HCT116 (cell line): Measurements from ENCODE around the gene MAN2A2. TPM values are rescaled to one million over a fixed set of nuclear protein-coding genes. Genes with fewer than 3 reads are reported as not detected.

Experiments
- ATAC-seq: fragments of 200-7000 bp; cut with Tn5 transposase; 2 replicates; pipeline ENCODE4 v1.9.1; 2020; ENCODE audit warnings: mild to moderate bottlenecking, moderate library complexity
- BruUV-seq: library from RNA; stranded (reverse); fragments of 400-500 nt; replicated peaks from 2 replicates; lab custom pipeline; 2021; lab: Mats Ljungman, UMichigan
- CTCF ChIA-PET: fragments of 300-600 bp; sonication (Branson Sonifier 250); formaldehyde crosslinking; loops from one replicate; lab custom pipeline; 2021; ENCODE audit warnings: antibody characterized with exemption; lab: Charles Lee
- POLR2A ChIA-PET: fragments of 300-600, 350-600 bp; sonication (Branson Sonifier 250); formaldehyde crosslinking; loops from one replicate; lab custom pipeline; 2021; ENCODE audit warnings: antibody characterized with exemption; lab: Charles Lee
- RAD21 ChIA-PET, 2 experiments: fragments of 300-600 bp; sonication (Branson Sonifier 250); formaldehyde crosslinking; loops; one replicate each; lab custom pipeline; 2023; ENCODE audit warnings: low total read pairs in 2 of 2; ENCODE audit not compliant: uncharacterized antibody in 2 of 2, unreplicated experiment in 2 of 2, low non-redundant PET in 1 of 2; lab: Charles Lee
- DNase-seq: peaks from one replicate; pipeline ENCODE4 v3.0.0-alpha.2; 2010; ENCODE audit warnings: low read depth, low spot score
- H2AFZ ChIP-seq: fragments of 200-600 bp; shearing (Covaris generic), sonication (generic); 2 replicates; pipeline ENCODE4 v1.6.1; 2017; ENCODE audit warnings: low read depth, mixed run types, mixed read lengths, antibody characterized with exemption, low read length; ENCODE audit not compliant: poor library complexity, severe bottlenecking
- H3K27ac ChIP-seq: 2 replicates; pipeline ENCODE4 v1.5.1; 2012; ENCODE audit warnings: low read depth, low read length
- H3K27me3 ChIP-seq: fragments of 200-600 bp; sonication (generic); 2 replicates; pipeline ENCODE4 v1.6.1; 2016; ENCODE audit warnings: mixed run types, low read length, mixed read lengths; ENCODE audit not compliant: insufficient read depth
- H3K36me3 ChIP-seq, 2 experiments: fragments of 200-500 bp in 1 of 2; fragments of 200-600 bp in 1 of 2; sonication (Bioruptor generic) in 1 of 2; sonication (generic) in 1 of 2; 2 replicates each; pipeline versions ENCODE4 v1.5.1 to v1.6.1; 2014 to 2016; ENCODE audit warnings: low read length in 2 of 2, inconsistent platforms in 1 of 2, mixed read lengths in 1 of 2, mixed run types in 1 of 2; ENCODE audit not compliant: insufficient read depth in 2 of 2, control insufficient read depth in 1 of 2
- H3K4me1 ChIP-seq, 2 experiments: fragments of 200-600 bp in 1 of 2; sonication (generic) in 1 of 2; 2 replicates each; pipeline versions ENCODE4 v1.5.1 to v1.6.1; 2012 to 2017; ENCODE audit warnings: low read length in 2 of 2, inconsistent platforms in 1 of 2, mild to moderate bottlenecking in 1 of 2, mixed read lengths in 1 of 2, mixed run types in 1 of 2, moderate library complexity in 1 of 2; ENCODE audit not compliant: insufficient read depth in 2 of 2, control insufficient read depth in 1 of 2
- H3K4me2 ChIP-seq: fragments of 200-600 bp; sonication (generic); 2 replicates; pipeline ENCODE4 v1.6.1; 2017; ENCODE audit warnings: mixed run types, low read length, mixed read lengths
- H3K4me3 ChIP-seq, 2 experiments: fragments of 200-600 bp in 1 of 2; sonication (generic) in 1 of 2; replicated peaks in 1 of 2; 2 replicates each; pipeline ENCODE4 v1.5.1; 2011 to 2016; ENCODE audit warnings: low read length in 2 of 2, control low read depth in 1 of 2, low read depth in 1 of 2, mild to moderate bottlenecking in 1 of 2, mixed read lengths in 1 of 2, mixed run types in 1 of 2
- H3K79me2 ChIP-seq: fragments of 200-600 bp; sonication (generic); 2 replicates; pipeline ENCODE4 v1.6.1; 2017; ENCODE audit warnings: mild to moderate bottlenecking, mixed run types, low read length, moderate library complexity, mixed read lengths; ENCODE audit not compliant: insufficient read depth
- H3K9ac ChIP-seq: fragments of 200-600 bp; sonication (generic); 2 replicates; pipeline ENCODE4 v1.6.1; 2016; ENCODE audit warnings: low read length, mixed read lengths
- H3K9me2 ChIP-seq: fragments of 200-600 bp; sonication (generic), shearing (Covaris generic); 2 replicates; pipeline ENCODE4 v1.6.1; 2017; ENCODE audit warnings: mixed run types, mild to moderate bottlenecking, moderate library complexity; ENCODE audit not compliant: insufficient read depth
- H3K9me3 ChIP-seq, 2 experiments: fragments of 200-500 bp in 1 of 2; fragments of 200-600 bp in 1 of 2; sonication (Bioruptor generic) in 1 of 2; sonication (generic) in 1 of 2; 2 replicates each; pipeline ENCODE4 v1.6.1; 2014 to 2017; ENCODE audit warnings: low read length in 2 of 2, mixed read lengths in 2 of 2, inconsistent platforms in 1 of 2, low read depth in 1 of 2, mild to moderate bottlenecking in 1 of 2, mixed run types in 1 of 2, moderate library complexity in 1 of 2; ENCODE audit not compliant: control insufficient read depth in 1 of 2, insufficient read depth in 1 of 2
- H4K20me1 ChIP-seq: fragments of 200-600 bp; sonication (generic), shearing (Covaris generic); 2 replicates; pipeline ENCODE4 v1.6.1; 2017; ENCODE audit warnings: mixed run types, mild to moderate bottlenecking, moderate library complexity; ENCODE audit not compliant: insufficient read depth
- CBX3 ChIP-seq: IDR thresholded peaks from 2 replicates; pipeline ENCODE4 v1.6.1; 2012; ENCODE audit warnings: low read depth
- CEBPB ChIP-seq: IDR thresholded peaks from 2 replicates; pipeline ENCODE4 v1.6.1; 2012; ENCODE audit warnings: low read depth
- EGR1 ChIP-seq: IDR thresholded peaks from 2 replicates; pipeline ENCODE4 v1.6.1; 2012; ENCODE audit warnings: low read depth
- ELF1 ChIP-seq: IDR thresholded peaks from 2 replicates; pipeline ENCODE4 v1.6.1; 2012; ENCODE audit warnings: low read depth, borderline replicate concordance
- EZH2phosphoT487 ChIP-seq: fragments of 200-600 bp; IDR thresholded peaks from 2 replicates; pipeline ENCODE4 v1.6.1; 2018; ENCODE audit warnings: antibody characterized with exemption, borderline replicate concordance
- FOSL1 ChIP-seq: IDR thresholded peaks from 2 replicates; pipeline ENCODE4 v1.6.1; 2012; ENCODE audit warnings: low read depth
- POLR2A ChIP-seq: IDR thresholded peaks from 2 replicates; pipeline ENCODE4 v1.7.0; 2011; ENCODE audit warnings: borderline replicate concordance; ENCODE audit not compliant: insufficient read depth, insufficient read length; ENCODE audit errors: extremely low read depth
- POLR2AphosphoS5 ChIP-seq: IDR thresholded peaks from 2 replicates; pipeline ENCODE4 v1.6.1; 2011; ENCODE audit warnings: mild to moderate bottlenecking, low read depth, low read length, moderate library complexity
- SIN3A ChIP-seq: IDR thresholded peaks from 2 replicates; pipeline ENCODE4 v1.6.1; 2012; ENCODE audit warnings: low read depth
- SP1 ChIP-seq: IDR thresholded peaks from 2 replicates; pipeline ENCODE4 v1.6.1; 2012; ENCODE audit warnings: low read depth
- SRF ChIP-seq: IDR thresholded peaks from 2 replicates; pipeline ENCODE4 v1.6.1; 2012; ENCODE audit warnings: low read depth
- TCF7L2 ChIP-seq: IDR thresholded peaks from 2 replicates; pipeline ENCODE4 v1.7.0; 2011; ENCODE audit warnings: borderline replicate concordance, inconsistent platforms; ENCODE audit not compliant: insufficient read depth, insufficient read length; ENCODE audit errors: extremely low read depth
- intact Hi-C: fragments of 100-400 bp; cut with micrococcal nuclease; formaldehyde crosslinking; loops from 2 replicates; pipeline ENCODE4 v1.10.0; 2022
- total RNA-seq: library from RNA; stranded (reverse); gene quantifications from one replicate; pipeline ENCODE4 v1.2.1, GENCODE V29; 2021; ENCODE audit not compliant: unreplicated experiment
- TF ChIP-seq, protein P1 (sequence below): IDR thresholded peaks from 2 replicates; pipeline ENCODE4 v1.6.1; 2012
- TF ChIP-seq, protein P2 (sequence below): IDR thresholded peaks from 2 replicates; pipeline ENCODE4 v1.6.1; 2012
- TF ChIP-seq, protein P3 (sequence below): IDR thresholded peaks from 2 replicates; pipeline ENCODE4 v1.6.1; 2012; ENCODE audit warnings: low read depth
- TF ChIP-seq, protein P4 (sequence below): IDR thresholded peaks from 2 replicates; pipeline ENCODE4 v1.6.1; 2011; ENCODE audit warnings: mild to moderate bottlenecking, low read length, moderate library complexity; ENCODE audit not compliant: insufficient replicate concordance; ENCODE audit errors: extremely low read depth

Gene MAN2A2
- total RNA-seq, 1 experiment from 2014 or later, result 44.9 TPM

DNA sequence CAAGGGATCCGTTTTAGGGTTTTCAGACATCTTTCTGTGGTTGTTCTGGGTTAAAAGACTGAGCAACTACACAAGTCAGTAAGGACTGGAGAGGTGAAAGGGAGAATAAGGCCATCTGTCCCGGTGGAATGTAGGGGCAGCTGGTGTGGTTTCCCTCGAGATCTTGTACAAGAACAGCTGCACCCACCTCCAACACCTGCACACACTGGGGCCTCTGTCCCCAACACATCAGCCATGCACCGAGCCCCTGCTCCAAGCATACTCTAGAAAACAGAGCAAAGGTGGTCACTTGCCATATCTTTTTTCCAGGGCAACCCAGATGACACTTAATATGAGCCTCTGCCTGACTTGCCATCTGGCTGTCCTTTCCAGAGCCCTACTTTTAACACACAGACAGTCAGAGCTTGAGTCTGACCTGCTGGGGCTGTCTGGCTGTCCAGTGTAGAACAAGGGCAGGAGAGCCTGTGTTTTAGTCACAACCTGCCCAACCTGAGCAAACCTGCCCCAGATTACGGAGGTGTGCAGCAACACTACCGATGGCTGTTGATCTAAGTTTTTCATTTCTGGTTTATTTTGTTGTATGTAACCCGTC lies 12.2 kb downstream of the MAN2A2 start:
- Histone ChIP-seq H4K20me1 (no peaks in the 10 kb centered on the region), H3K36me3 (peaks cover 2 to 4% of the 10 kb centered on the region in 2 experiments; a peak in 2 of 4 replicates), H3K9ac (no peak overlapping the region), H3K27ac (no peak overlapping the region), H3K4me3 (no peak overlapping the region), H3K9me3 (no peaks in the 10 kb centered on the region), H3K27me3 (no peaks in the 10 kb centered on the region), H3K4me1 (no peaks in the 10 kb centered on the region), H3K9me2 (no peaks in the 10 kb centered on the region), H2AFZ (no peak overlapping the region), H3K79me2 (no peaks in the 10 kb centered on the region), H3K4me2 (no peak overlapping the region)
- ChIA-PET POLR2A (no interaction called here), CTCF (no interaction called here), RAD21 (no interaction called here)
- TF ChIP-seq FOSL1 (no peak), SRF (no peak), SIN3A (no peak), TCF7L2 (no peak), POLR2AphosphoS5 (no peak), POLR2A (no peak), CBX3 (no peak), EGR1 (no peak), EZH2phosphoT487 (no peak), CEBPB (no peak), SP1 (no peak), ELF1 (no peak)
- TF ChIP-seq, protein P1, sequence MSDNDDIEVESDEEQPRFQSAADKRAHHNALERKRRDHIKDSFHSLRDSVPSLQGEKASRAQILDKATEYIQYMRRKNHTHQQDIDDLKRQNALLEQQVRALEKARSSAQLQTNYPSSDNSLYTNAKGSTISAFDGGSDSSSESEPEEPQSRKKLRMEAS, result no peak
- TF ChIP-seq, protein P2, sequence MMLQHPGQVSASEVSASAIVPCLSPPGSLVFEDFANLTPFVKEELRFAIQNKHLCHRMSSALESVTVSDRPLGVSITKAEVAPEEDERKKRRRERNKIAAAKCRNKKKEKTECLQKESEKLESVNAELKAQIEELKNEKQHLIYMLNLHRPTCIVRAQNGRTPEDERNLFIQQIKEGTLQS, result no peak
- TF ChIP-seq, protein P3, sequence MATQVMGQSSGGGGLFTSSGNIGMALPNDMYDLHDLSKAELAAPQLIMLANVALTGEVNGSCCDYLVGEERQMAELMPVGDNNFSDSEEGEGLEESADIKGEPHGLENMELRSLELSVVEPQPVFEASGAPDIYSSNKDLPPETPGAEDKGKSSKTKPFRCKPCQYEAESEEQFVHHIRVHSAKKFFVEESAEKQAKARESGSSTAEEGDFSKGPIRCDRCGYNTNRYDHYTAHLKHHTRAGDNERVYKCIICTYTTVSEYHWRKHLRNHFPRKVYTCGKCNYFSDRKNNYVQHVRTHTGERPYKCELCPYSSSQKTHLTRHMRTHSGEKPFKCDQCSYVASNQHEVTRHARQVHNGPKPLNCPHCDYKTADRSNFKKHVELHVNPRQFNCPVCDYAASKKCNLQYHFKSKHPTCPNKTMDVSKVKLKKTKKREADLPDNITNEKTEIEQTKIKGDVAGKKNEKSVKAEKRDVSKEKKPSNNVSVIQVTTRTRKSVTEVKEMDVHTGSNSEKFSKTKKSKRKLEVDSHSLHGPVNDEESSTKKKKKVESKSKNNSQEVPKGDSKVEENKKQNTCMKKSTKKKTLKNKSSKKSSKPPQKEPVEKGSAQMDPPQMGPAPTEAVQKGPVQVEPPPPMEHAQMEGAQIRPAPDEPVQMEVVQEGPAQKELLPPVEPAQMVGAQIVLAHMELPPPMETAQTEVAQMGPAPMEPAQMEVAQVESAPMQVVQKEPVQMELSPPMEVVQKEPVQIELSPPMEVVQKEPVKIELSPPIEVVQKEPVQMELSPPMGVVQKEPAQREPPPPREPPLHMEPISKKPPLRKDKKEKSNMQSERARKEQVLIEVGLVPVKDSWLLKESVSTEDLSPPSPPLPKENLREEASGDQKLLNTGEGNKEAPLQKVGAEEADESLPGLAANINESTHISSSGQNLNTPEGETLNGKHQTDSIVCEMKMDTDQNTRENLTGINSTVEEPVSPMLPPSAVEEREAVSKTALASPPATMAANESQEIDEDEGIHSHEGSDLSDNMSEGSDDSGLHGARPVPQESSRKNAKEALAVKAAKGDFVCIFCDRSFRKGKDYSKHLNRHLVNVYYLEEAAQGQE, result no peak
- TF ChIP-seq, protein P4, sequence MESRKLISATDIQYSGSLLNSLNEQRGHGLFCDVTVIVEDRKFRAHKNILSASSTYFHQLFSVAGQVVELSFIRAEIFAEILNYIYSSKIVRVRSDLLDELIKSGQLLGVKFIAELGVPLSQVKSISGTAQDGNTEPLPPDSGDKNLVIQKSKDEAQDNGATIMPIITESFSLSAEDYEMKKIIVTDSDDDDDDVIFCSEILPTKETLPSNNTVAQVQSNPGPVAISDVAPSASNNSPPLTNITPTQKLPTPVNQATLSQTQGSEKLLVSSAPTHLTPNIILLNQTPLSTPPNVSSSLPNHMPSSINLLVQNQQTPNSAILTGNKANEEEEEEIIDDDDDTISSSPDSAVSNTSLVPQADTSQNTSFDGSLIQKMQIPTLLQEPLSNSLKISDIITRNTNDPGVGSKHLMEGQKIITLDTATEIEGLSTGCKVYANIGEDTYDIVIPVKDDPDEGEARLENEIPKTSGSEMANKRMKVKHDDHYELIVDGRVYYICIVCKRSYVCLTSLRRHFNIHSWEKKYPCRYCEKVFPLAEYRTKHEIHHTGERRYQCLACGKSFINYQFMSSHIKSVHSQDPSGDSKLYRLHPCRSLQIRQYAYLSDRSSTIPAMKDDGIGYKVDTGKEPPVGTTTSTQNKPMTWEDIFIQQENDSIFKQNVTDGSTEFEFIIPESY, result no peak
- DNase-seq (no peak), ATAC-seq (no peak)
- intact Hi-C loops, result no loop called here
- no TSS peak for BruUV-seq
